HCT116 (cell line): Measurements from ENCODE around the gene FHIT. TPM values are rescaled to one million over a fixed set of nuclear protein-coding genes. Genes with fewer than 3 reads are reported as not detected.

Experiments used
- ATAC-seq: fragments of 200-7000 bp; cut with Tn5 transposase; 2 replicates; pipeline ENCODE4 v1.9.1; 2020; ENCODE audit warnings: mild to moderate bottlenecking, moderate library complexity
- BruUV-seq: library from RNA; stranded (reverse); fragments of 400-500 nt; replicated peaks from 2 replicates; lab custom pipeline; 2021; lab: Mats Ljungman, UMichigan
- CTCF ChIA-PET: fragments of 300-600 bp; sonication (Branson Sonifier 250); formaldehyde crosslinking; loops from one replicate; lab custom pipeline; 2021; ENCODE audit warnings: antibody characterized with exemption; lab: Charles Lee
- POLR2A ChIA-PET: fragments of 300-600, 350-600 bp; sonication (Branson Sonifier 250); formaldehyde crosslinking; loops from one replicate; lab custom pipeline; 2021; ENCODE audit warnings: antibody characterized with exemption; lab: Charles Lee
- RAD21 ChIA-PET, 2 experiments: fragments of 300-600 bp; sonication (Branson Sonifier 250); formaldehyde crosslinking; loops; one replicate each; lab custom pipeline; 2023; ENCODE audit warnings: low total read pairs in 2 of 2; ENCODE audit not compliant: uncharacterized antibody in 2 of 2, unreplicated experiment in 2 of 2, low non-redundant PET in 1 of 2; lab: Charles Lee
- DNase-seq: peaks from one replicate; pipeline ENCODE4 v3.0.0-alpha.2; 2010; ENCODE audit warnings: low read depth, low spot score
- H2AFZ ChIP-seq: fragments of 200-600 bp; shearing (Covaris generic), sonication (generic); 2 replicates; pipeline ENCODE4 v1.6.1; 2017; ENCODE audit warnings: low read depth, mixed run types, mixed read lengths, antibody characterized with exemption, low read length; ENCODE audit not compliant: poor library complexity, severe bottlenecking
- H3K27ac ChIP-seq: 2 replicates; pipeline ENCODE4 v1.5.1; 2012; ENCODE audit warnings: low read depth, low read length
- H3K27me3 ChIP-seq: fragments of 200-600 bp; sonication (generic); 2 replicates; pipeline ENCODE4 v1.6.1; 2016; ENCODE audit warnings: mixed run types, low read length, mixed read lengths; ENCODE audit not compliant: insufficient read depth
- H3K36me3 ChIP-seq, 2 experiments: fragments of 200-500 bp in 1 of 2; fragments of 200-600 bp in 1 of 2; sonication (Bioruptor generic) in 1 of 2; sonication (generic) in 1 of 2; 2 replicates each; pipeline versions ENCODE4 v1.5.1 to v1.6.1; 2014 to 2016; ENCODE audit warnings: low read length in 2 of 2, inconsistent platforms in 1 of 2, mixed read lengths in 1 of 2, mixed run types in 1 of 2; ENCODE audit not compliant: insufficient read depth in 2 of 2, control insufficient read depth in 1 of 2
- H3K4me1 ChIP-seq, 2 experiments: fragments of 200-600 bp in 1 of 2; sonication (generic) in 1 of 2; 2 replicates each; pipeline versions ENCODE4 v1.5.1 to v1.6.1; 2012 to 2017; ENCODE audit warnings: low read length in 2 of 2, inconsistent platforms in 1 of 2, mild to moderate bottlenecking in 1 of 2, mixed read lengths in 1 of 2, mixed run types in 1 of 2, moderate library complexity in 1 of 2; ENCODE audit not compliant: insufficient read depth in 2 of 2, control insufficient read depth in 1 of 2
- H3K4me2 ChIP-seq: fragments of 200-600 bp; sonication (generic); 2 replicates; pipeline ENCODE4 v1.6.1; 2017; ENCODE audit warnings: mixed run types, low read length, mixed read lengths
- H3K4me3 ChIP-seq, 2 experiments: fragments of 200-600 bp in 1 of 2; sonication (generic) in 1 of 2; replicated peaks in 1 of 2; 2 replicates each; pipeline ENCODE4 v1.5.1; 2011 to 2016; ENCODE audit warnings: low read length in 2 of 2, control low read depth in 1 of 2, low read depth in 1 of 2, mild to moderate bottlenecking in 1 of 2, mixed read lengths in 1 of 2, mixed run types in 1 of 2
- H3K79me2 ChIP-seq: fragments of 200-600 bp; sonication (generic); 2 replicates; pipeline ENCODE4 v1.6.1; 2017; ENCODE audit warnings: mild to moderate bottlenecking, mixed run types, low read length, moderate library complexity, mixed read lengths; ENCODE audit not compliant: insufficient read depth
- H3K9ac ChIP-seq: fragments of 200-600 bp; sonication (generic); 2 replicates; pipeline ENCODE4 v1.6.1; 2016; ENCODE audit warnings: low read length, mixed read lengths
- H3K9me2 ChIP-seq: fragments of 200-600 bp; sonication (generic), shearing (Covaris generic); 2 replicates; pipeline ENCODE4 v1.6.1; 2017; ENCODE audit warnings: mixed run types, mild to moderate bottlenecking, moderate library complexity; ENCODE audit not compliant: insufficient read depth
- H3K9me3 ChIP-seq, 2 experiments: fragments of 200-500 bp in 1 of 2; fragments of 200-600 bp in 1 of 2; sonication (Bioruptor generic) in 1 of 2; sonication (generic) in 1 of 2; 2 replicates each; pipeline ENCODE4 v1.6.1; 2014 to 2017; ENCODE audit warnings: low read length in 2 of 2, mixed read lengths in 2 of 2, inconsistent platforms in 1 of 2, low read depth in 1 of 2, mild to moderate bottlenecking in 1 of 2, mixed run types in 1 of 2, moderate library complexity in 1 of 2; ENCODE audit not compliant: control insufficient read depth in 1 of 2, insufficient read depth in 1 of 2
- H4K20me1 ChIP-seq: fragments of 200-600 bp; sonication (generic), shearing (Covaris generic); 2 replicates; pipeline ENCODE4 v1.6.1; 2017; ENCODE audit warnings: mixed run types, mild to moderate bottlenecking, moderate library complexity; ENCODE audit not compliant: insufficient read depth
- CTCF ChIP-seq, 3 experiments: fragments of 200-600 bp in 1 of 3; sonication (generic) in 1 of 3; IDR thresholded peaks in 2 of 3; conservative IDR thresholded peaks in 1 of 3; 2 replicates each; pipeline ENCODE4 v1.5.1; 2012 to 2017; ENCODE audit warnings: low read depth in 2 of 3, low read length in 2 of 3, antibody characterized with exemption in 1 of 3, borderline replicate concordance in 1 of 3, control low read depth in 1 of 3, mild to moderate bottlenecking in 1 of 3, mixed read lengths in 1 of 3, mixed run types in 1 of 3, moderate library complexity in 1 of 3; ENCODE audit not compliant: insufficient read depth in 1 of 3
- EGR1 ChIP-seq: IDR thresholded peaks from 2 replicates; pipeline ENCODE4 v1.6.1; 2012; ENCODE audit warnings: low read depth
- EZH2 ChIP-seq: fragments of 200-600 bp; sonication (generic); IDR thresholded peaks from 2 replicates; pipeline ENCODE4 v1.6.1; 2017; ENCODE audit warnings: antibody characterized with exemption, mixed run types
- EZH2phosphoT487 ChIP-seq: fragments of 200-600 bp; IDR thresholded peaks from 2 replicates; pipeline ENCODE4 v1.6.1; 2018; ENCODE audit warnings: antibody characterized with exemption, borderline replicate concordance
- JUND ChIP-seq: IDR thresholded peaks from 2 replicates; pipeline ENCODE4 v1.6.1; 2012
- POLR2A ChIP-seq: IDR thresholded peaks from 2 replicates; pipeline ENCODE4 v1.7.0; 2011; ENCODE audit warnings: borderline replicate concordance; ENCODE audit not compliant: insufficient read depth, insufficient read length; ENCODE audit errors: extremely low read depth
- YY1 ChIP-seq: IDR thresholded peaks from 2 replicates; pipeline ENCODE4 v1.6.1; 2011; ENCODE audit warnings: low read length, low read depth, moderate library complexity, mild to moderate bottlenecking; ENCODE audit not compliant: insufficient replicate concordance; ENCODE audit errors: extremely low read depth
- ZFX ChIP-seq: fragments of 450-650 bp; IDR thresholded peaks from 2 replicates; pipeline ENCODE4 v1.6.1; 2017
- ZNF274 ChIP-seq: fragments of 200-500 bp; sonication (Bioruptor generic); IDR thresholded peaks from 2 replicates; pipeline ENCODE4 v1.6.1; 2014; ENCODE audit warnings: mild to moderate bottlenecking, low read depth, low read length, inconsistent platforms
- intact Hi-C: fragments of 100-400 bp; cut with micrococcal nuclease; formaldehyde crosslinking; loops from 2 replicates; pipeline ENCODE4 v1.10.0; 2022
- total RNA-seq: library from RNA; stranded (reverse); gene quantifications from one replicate; pipeline ENCODE4 v1.2.1, GENCODE V29; 2021; ENCODE audit not compliant: unreplicated experiment
- TF ChIP-seq, protein P1 (sequence below): IDR thresholded peaks from 2 replicates; pipeline ENCODE4 v1.6.1; 2012; ENCODE audit warnings: low read depth

The FHIT gene
- total RNA-seq, 1 experiment from 2014 or later: 20.1 TPM

GRCh38 chr3:60571511-60571910 lies 679.7 kb downstream of the FHIT start:
- no peak overlapping the region for H3K4me3 ChIP-seq
- no peak overlapping the region for H3K4me2 ChIP-seq
- H4K20me1 ChIP-seq: no peaks in the 10 kb centered on the region
- H3K9me2 ChIP-seq: no peaks in the 10 kb centered on the region
- RAD21 ChIA-PET: no interaction called here
- intact Hi-C loops: no loop called here
- ATAC-seq: no peak
- H2AFZ ChIP-seq: no peak overlapping the region
- H3K27me3 ChIP-seq: no peaks in the 10 kb centered on the region
- no peak overlapping the region for H3K27ac ChIP-seq
- TF ChIP-seq JUND (no peak), EGR1 (no peak)
- TF ChIP-seq, protein P1, sequence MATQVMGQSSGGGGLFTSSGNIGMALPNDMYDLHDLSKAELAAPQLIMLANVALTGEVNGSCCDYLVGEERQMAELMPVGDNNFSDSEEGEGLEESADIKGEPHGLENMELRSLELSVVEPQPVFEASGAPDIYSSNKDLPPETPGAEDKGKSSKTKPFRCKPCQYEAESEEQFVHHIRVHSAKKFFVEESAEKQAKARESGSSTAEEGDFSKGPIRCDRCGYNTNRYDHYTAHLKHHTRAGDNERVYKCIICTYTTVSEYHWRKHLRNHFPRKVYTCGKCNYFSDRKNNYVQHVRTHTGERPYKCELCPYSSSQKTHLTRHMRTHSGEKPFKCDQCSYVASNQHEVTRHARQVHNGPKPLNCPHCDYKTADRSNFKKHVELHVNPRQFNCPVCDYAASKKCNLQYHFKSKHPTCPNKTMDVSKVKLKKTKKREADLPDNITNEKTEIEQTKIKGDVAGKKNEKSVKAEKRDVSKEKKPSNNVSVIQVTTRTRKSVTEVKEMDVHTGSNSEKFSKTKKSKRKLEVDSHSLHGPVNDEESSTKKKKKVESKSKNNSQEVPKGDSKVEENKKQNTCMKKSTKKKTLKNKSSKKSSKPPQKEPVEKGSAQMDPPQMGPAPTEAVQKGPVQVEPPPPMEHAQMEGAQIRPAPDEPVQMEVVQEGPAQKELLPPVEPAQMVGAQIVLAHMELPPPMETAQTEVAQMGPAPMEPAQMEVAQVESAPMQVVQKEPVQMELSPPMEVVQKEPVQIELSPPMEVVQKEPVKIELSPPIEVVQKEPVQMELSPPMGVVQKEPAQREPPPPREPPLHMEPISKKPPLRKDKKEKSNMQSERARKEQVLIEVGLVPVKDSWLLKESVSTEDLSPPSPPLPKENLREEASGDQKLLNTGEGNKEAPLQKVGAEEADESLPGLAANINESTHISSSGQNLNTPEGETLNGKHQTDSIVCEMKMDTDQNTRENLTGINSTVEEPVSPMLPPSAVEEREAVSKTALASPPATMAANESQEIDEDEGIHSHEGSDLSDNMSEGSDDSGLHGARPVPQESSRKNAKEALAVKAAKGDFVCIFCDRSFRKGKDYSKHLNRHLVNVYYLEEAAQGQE: no peak
- TF ChIP-seq, all 23 proteins: peak for 0
- BruUV-seq: no TSS peak
- Histone ChIP-seq H3K9me3 (no peaks in the 10 kb centered on the region), H3K9ac (no peak overlapping the region), H3K79me2 (no peaks in the 10 kb centered on the region), H3K4me1 (no peaks in the 10 kb centered on the region), H3K36me3 (no peaks in the 10 kb centered on the region)
- DNase-seq: no peak
- POLR2A ChIA-PET: no interaction called here
- CTCF ChIA-PET: no interaction called here

GRCh38 chr3:60557122-60557521 lies 694.1 kb downstream of the FHIT start:
- intact Hi-C loops: no loop called here
- Histone ChIP-seq H3K9me2 (no peaks in the 10 kb centered on the region), H3K27me3 (no peaks in the 10 kb centered on the region), H3K9me3 (no peaks in the 10 kb centered on the region), H3K4me2 (no peak overlapping the region), H3K27ac (no peak overlapping the region), H4K20me1 (no peaks in the 10 kb centered on the region), H3K4me3 (no peak overlapping the region), H3K79me2 (no peaks in the 10 kb centered on the region), H2AFZ (no peak overlapping the region), H3K9ac (no peak overlapping the region), H3K4me1 (no peaks in the 10 kb centered on the region), H3K36me3 (no peaks in the 10 kb centered on the region)
- ChIA-PET CTCF (no interaction called here), POLR2A (no interaction called here), RAD21 (no interaction called here)
- DNase-seq: no peak
- no TSS peak for BruUV-seq
- no peak for TF ChIP-seq ZNF274
- TF ChIP-seq CTCF (IDR thresholded peaks at IDR 0.05 in 2 of 3, conservative IDR thresholded peaks at IDR 0.05 in 1 of 3; ENCODE audit: borderline replicate concordance in 1 of 3, insufficient read depth in 1 of 3, low read depth in 2 of 3, low read length in 2 of 3): no peak
- TF ChIP-seq, protein P1: no peak
- no peak for TF ChIP-seq YY1
- TF ChIP-seq ZFX: no peak
- TF ChIP-seq EZH2: no peak
- no peak for TF ChIP-seq POLR2A
- TF ChIP-seq EZH2phosphoT487: no peak
- no peak for ATAC-seq
